HG02970 (cell line): ENCODE data around the gene PARD6B.
"Not testable (repeated sequence)": the region's sequence is repeated elsewhere in the genome, so short reads cannot be mapped to it uniquely, and the experiment has no call there.

Experiments used
- ATAC-seq: cut with Tn5 transposase; IDR thresholded peaks from one replicate; pipeline ENCODE4 v1.9.1; 2021; ENCODE audit warnings: mild to moderate bottlenecking, moderate library complexity, moderate number of reproducible peaks; ENCODE audit not compliant: unreplicated experiment, low FRiP score

Gene PARD6B

GRCh38 chr20:50737352-50737751, 6.0 kb downstream of the PARD6B start:
- ATAC-seq = no peak

- ATAC-seq = no peak
These were observed 11.7 kb downstream of the PARD6B start for GRCh38 chr20:50743087-50743486.

DNA sequence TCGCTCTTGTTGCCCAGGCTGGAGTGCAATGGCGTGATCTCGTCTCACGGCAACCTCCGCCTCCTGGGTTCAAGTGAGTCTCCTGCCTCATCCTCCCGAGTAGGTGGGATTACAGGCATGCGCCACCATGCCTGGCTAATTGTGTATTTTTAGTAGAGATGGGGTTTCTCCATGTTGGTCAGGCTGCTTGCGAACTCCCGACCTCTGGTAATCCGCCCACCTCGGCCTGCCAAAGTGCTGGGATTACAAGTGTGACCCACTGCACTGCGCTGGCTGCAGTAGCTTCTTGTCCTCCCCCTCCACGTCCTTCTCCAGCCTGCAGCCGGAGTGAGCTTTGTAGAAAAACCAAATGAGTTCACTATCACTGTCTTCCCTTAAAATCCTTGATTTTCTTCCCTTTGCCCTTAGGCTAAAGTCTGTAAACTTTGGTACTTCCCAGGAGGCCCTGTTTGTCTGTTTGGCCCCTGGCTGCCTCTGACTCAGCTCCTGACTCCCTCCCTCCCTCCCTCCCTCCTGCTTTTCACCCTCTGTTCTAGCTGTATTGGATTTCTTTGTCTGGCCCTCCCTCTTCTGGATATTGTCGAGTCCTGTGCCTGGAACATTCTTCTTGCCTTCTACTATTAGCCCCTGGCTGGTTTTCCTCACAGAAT, 12.9 kb downstream of the PARD6B start:
- ATAC-seq = no peak

GRCh38 chr20:50745634-50746137, 14.3 kb downstream of the PARD6B start:
- no peak for ATAC-seq

DNA sequence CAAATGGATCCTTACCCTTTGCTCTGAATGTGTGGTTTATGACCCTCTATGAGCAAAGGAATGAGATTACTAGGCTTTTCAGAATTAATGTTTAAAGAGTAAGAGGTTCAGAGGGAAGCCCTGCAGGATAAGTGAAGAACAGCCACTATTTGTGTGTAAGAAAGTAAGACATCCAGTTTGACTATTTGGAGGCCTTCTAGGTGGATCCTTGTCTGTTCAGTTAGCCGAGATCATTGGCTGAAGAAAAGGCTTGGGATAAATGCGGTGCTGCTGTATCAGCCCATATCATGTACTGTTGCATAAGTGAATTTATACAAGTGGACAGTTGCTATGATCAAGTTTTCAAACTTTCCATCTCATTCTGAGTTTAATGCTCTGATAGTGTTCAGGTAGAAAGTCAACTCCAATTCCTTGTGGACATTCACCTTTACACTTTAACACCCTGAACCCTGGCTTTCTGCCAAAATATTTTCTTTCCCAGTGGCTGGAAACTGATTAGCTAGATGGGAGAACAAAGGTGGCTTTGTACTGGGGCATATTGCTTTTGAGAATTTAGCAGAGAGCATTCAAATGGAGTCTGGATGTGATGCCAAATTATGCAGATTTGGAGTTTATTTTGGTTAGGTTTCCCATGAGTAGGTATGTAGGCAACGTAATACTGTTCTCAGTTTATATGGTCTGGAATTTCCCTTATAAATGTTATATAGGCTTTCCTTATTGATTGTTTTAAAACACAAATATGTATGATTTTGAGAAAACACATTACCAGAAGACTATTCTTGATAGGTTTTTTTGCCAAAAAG, 15.0 kb downstream of the PARD6B start:
- no peak for ATAC-seq

DNA sequence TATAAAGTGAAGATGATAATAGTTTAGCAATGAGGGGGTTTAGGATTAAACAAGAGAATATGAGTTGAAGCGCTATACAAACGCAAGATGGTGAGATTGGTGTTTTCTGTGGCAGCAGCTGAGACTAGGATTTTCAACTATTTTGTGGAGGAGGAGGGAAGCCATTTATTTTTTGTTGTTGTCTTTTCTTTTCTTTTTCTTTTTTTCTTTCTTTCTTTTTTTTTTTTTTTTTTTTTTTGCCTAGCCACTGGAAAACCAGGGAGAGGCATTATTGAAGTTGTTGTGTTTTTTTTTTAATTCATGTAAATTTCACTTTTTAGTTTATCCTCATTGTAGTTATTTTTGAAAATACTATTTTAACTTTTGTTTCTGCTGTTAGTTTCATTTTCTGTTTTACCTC, 15.9 kb downstream of the PARD6B start:
- ATAC-seq = no peak

DNA sequence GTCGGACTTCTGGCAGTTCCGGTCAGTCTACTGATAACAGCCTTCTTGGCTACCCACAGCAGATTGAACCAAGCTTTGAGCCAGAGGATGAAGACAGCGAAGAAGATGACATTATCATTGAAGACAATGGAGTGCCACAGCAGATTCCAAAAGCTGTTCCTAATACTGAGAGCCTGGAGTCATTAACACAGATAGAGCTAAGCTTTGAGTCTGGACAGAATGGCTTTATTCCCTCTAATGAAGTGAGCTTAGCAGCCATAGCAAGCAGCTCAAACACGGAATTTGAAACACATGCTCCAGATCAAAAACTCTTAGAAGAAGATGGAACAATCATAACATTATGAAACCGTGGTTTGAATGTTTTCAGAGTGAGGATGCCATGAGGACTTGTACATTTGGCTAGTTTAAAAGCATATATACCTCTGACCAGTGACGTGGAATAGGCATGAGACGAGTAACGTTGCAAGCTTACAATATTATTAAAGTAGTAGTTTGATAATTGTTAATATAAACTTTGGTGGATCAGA, 18.8 kb downstream of the PARD6B start:
- ATAC-seq = no peak

DNA sequence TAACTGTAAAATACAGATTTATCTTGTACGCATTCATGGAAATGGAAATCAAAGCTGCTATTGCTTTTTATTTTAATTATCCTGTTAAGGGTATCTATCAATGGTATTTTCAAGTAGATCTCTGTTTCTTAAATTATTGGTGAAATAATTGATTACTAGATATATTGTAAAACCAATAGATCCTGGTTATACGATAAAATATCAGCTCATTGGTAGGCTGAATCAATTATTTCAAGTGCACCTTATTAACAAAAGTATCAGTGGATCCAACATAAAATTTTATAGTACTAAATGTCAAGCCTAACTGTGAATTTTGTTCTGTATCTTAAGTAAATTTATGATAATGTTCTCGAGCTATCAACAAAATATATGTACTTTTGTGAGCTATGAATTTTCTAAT, 21.8 kb downstream of the PARD6B start:
- ATAC-seq = no peak

DNA sequence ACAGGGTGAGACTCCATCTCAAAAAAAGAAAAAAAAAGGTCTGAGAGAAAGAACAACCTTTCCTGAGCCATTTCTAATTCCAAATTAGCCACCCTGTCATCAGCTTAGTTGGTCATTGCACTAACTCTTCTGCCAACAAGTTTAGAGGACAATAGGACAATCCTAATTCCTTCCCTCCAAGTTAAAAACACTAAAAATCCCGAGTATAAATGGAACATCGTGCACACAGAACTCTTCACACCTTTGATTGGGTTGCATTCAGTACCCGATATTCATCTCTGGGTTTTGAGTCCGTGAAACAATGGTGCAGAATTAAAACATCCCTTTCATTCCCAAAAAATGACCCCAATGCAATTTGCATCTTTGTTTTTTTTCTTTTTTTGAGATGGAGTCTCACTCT, 23.0 kb downstream of the PARD6B start:
- no peak for ATAC-seq

- ATAC-seq = no peak
These were observed 25.1 kb downstream of the PARD6B start for GRCh38 chr20:50756447-50756846.

DNA sequence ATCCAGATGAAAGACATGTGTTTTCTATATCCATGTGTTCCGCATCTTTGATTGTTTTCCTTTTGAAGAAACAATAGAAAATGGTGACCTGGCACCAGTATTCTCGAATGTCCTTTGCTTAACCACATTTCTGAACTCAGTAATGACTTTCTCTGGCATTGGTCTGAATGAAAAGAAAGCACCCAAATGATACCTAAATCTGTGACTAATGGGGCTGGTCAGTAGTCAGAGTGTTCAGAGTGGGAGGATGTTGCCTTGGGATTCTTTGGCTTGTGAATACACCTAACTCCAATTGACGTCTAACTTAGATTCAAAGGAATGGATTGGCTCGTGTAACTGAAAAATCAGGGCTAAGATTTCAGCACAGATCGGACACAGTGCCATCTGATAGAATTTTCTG, 27.1 kb downstream of the PARD6B start:
- no peak for ATAC-seq

GRCh38 chr20:50758992-50759391, 27.6 kb downstream of the PARD6B start:
- no peak for ATAC-seq

- ATAC-seq = no peak
These were observed 28.3 kb downstream of the PARD6B start for GRCh38 chr20:50759678-50760077.

GRCh38 chr20:50762045-50762422, 30.7 kb downstream of the PARD6B start:
- no peak for ATAC-seq

DNA sequence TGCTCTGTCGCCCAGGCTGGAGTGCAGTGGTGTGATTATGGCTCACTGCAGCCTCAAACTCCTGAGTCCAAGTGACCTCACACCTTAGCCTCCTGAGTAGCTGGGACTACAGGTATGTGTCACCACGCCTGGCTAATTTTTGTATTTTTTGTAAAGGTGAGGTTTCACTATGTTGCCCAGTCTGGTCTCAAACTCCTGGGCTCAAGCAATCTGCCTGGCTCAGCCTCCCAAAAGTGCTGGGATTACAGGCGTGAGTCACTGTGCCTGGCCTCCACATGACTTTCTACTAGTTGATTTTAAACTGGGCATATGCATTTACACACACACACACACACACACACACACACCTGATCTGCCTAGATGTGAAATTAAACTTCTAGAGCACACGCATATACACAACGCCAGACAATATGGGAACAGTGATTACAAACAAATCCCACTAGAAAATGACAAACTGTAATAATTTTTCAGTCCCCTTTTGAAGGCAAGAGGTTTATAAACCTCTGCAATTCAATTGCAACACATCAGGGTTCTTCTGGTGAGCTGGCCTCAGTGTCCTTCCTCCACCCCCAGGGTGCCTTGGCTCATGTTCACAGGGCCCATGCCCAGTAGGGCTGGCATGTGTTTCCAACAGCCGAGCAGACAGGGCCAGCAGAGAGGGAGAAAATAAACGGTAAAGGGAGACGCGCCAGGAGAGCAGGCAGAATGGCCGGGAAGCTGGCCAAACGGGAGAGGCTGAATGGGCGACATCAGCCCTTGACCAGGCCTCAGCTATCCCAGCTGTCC, 31.2 kb downstream of the PARD6B start:
- ATAC-seq = no peak

DNA sequence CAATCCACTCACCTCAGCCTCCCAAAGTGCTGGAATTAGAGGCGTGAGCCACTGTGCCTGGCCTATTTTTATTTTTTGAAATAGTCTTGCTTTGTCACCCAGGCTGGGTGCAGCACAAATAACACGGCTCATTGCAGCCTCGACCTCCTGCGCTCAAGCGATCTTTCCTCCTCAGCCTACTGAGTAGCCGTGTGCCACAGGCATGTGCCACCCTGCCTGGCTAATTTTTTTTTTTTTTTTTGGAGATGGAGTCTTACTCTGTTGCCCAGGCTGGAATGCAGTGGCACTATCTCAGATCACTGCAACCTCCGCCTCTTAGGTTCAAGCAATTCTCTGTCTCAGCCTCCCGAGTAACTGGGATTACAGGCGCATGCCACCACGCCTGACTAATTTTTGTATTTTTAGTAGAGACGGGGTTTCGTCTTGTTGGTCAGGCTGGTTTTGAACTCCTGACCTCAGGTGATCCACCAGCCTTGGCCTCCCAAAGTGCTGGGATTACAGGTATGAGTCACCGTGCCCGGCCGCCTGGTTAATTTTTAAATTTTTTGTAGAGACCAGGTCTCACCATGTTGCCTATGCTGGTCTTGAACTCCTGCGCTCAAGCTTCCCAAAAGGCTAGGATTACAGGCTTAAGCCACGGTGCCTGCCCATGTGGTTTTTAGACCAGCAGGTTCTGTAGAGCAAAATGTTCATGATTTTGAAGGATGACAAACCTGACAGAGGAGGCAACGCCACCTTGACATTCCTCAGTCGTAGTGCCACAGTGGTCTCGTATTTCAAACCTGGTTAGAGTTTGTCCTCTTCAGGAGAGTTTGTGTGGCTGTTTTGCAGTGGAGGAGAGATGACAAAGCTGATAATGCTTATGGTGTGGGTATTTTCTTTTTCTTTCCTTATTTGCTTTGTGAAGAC, 32.4 kb downstream of the PARD6B start:
- not testable (repeated sequence) for ATAC-seq

GRCh38 chr20:50765251-50765650, 33.9 kb downstream of the PARD6B start:
- ATAC-seq = not testable (repeated sequence)

DNA sequence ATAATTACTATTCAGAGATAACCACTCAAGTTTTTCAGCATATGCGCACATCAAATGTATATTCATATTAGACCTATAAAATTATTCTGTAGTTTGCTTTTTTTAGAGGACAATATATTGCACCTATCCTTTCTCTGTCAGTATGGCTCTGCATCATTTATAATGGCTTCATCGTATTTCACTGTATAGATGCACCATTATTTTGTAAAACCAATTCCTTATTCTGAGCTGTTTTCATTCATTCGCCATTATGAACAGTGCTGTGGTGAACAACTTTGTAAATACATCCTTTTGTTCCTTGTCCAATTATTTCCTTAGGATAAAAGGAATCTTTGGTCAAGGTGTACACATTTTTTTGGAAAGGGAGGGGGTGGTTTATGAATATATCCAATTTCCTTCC, 34.3 kb downstream of the PARD6B start:
- ATAC-seq = no peak

GRCh38 chr20:50766955-50767809, 35.8 kb downstream of the PARD6B start:
- ATAC-seq = not testable (repeated sequence)
